Endodermal cell (in vitro differentiated cells): Measurements from ENCODE around the gene LAPTM5. TPM values are rescaled to one million over a fixed set of nuclear protein-coding genes. Genes with fewer than 3 reads are reported as not detected.

ENCODE experiments used
- DNase-seq: peaks from one replicate; pipeline ENCODE4 v3.0.0-alpha.2; 2017
- H3K27ac ChIP-seq: 2 replicates; pipeline ENCODE4 v1.5.1; 2013; ENCODE audit warnings: mild to moderate bottlenecking, low read depth, low read length, moderate library complexity
- H3K27me3 ChIP-seq: 2 replicates; pipeline ENCODE4 v1.6.1; 2013; ENCODE audit warnings: mild to moderate bottlenecking, low read length, moderate library complexity; ENCODE audit not compliant: insufficient read depth, control insufficient read depth, poor library complexity, severe bottlenecking
- H3K36me3 ChIP-seq: 2 replicates; pipeline ENCODE4 v1.7.0; 2013; ENCODE audit warnings: mild to moderate bottlenecking, low read length, moderate library complexity; ENCODE audit not compliant: control insufficient read depth, insufficient read depth
- H3K4me1 ChIP-seq: one replicate; pipeline ENCODE4 v1.7.0; 2013; ENCODE audit warnings: low read length; ENCODE audit not compliant: control insufficient read depth, insufficient read depth
- H3K4me3 ChIP-seq: 2 replicates; pipeline ENCODE4 v1.5.1; 2013; ENCODE audit warnings: mild to moderate bottlenecking, low read length, moderate library complexity
- H3K9ac ChIP-seq: 2 replicates; pipeline ENCODE4 v1.6.1; 2013; ENCODE audit warnings: mild to moderate bottlenecking, low read length, moderate library complexity; ENCODE audit not compliant: poor library complexity, severe bottlenecking; ENCODE audit errors: extremely low read depth
- H3K9me3 ChIP-seq: 2 replicates; pipeline ENCODE4 v1.6.1; 2013; ENCODE audit warnings: mild to moderate bottlenecking, low read length, moderate library complexity; ENCODE audit not compliant: control insufficient read depth
- H3K27ac Mint-ChIP-seq: 2 replicates; pipeline ENCODE4 v1.8.0; 2020; ENCODE audit warnings: mixed read lengths
- H3K27me3 Mint-ChIP-seq: 2 replicates; pipeline ENCODE4 v1.8.0; 2021; ENCODE audit warnings: mild to moderate bottlenecking, mixed read lengths; ENCODE audit not compliant: insufficient read depth
- H3K36me3 Mint-ChIP-seq: 2 replicates; pipeline ENCODE4 v1.8.0; 2020; ENCODE audit warnings: low read depth, mixed read lengths
- H3K4me1 Mint-ChIP-seq: 2 replicates; pipeline ENCODE4 v1.8.0; 2020; ENCODE audit warnings: mixed read lengths
- H3K4me3 Mint-ChIP-seq: 2 replicates; pipeline ENCODE4 v1.8.0; 2020; ENCODE audit warnings: mild to moderate bottlenecking, moderate library complexity, mixed read lengths
- H3K9me3 Mint-ChIP-seq: 2 replicates; pipeline ENCODE4 v1.8.0; 2020; ENCODE audit warnings: mild to moderate bottlenecking, mixed read lengths
- WGBS, 2 experiments: methylation state at CpG; one replicate each; pipeline versions ENCODE4 v1.1.5 to v1.1.7; 2013; ENCODE audit warnings: missing lambda C conversion rate in 2 of 2, mixed read lengths in 1 of 2; ENCODE audit not compliant: insufficient coverage in 1 of 2, insufficient read length in 1 of 2; 5-methylcytosine and 5-hydroxymethylcytosine counted together
- total RNA-seq, 2 donors: library from RNA; stranded (reverse); fragmentation: NEBNext Ultra II Directional in 1 of 2; extraction: Animal tissue kit (Norgen Biotek cat#: 25700) in 1 of 2; gene quantifications; 2 replicates in 1 of 2; 3 replicates in 1 of 2; pipeline ENCODE4 v1.2.1, GENCODE V29; 2021
- TF ChIP-seq, protein P1 (sequence below): fragments of 200-600 bp; sonication (generic); conservative IDR thresholded peaks from 2 replicates; pipeline ENCODE4 v1.5.0; 2021; ENCODE audit warnings: antibody characterized with exemption, mild to moderate bottlenecking

Gene LAPTM5
- total RNA-seq, 2 donors from 2014 or later: not detected

DNA sequence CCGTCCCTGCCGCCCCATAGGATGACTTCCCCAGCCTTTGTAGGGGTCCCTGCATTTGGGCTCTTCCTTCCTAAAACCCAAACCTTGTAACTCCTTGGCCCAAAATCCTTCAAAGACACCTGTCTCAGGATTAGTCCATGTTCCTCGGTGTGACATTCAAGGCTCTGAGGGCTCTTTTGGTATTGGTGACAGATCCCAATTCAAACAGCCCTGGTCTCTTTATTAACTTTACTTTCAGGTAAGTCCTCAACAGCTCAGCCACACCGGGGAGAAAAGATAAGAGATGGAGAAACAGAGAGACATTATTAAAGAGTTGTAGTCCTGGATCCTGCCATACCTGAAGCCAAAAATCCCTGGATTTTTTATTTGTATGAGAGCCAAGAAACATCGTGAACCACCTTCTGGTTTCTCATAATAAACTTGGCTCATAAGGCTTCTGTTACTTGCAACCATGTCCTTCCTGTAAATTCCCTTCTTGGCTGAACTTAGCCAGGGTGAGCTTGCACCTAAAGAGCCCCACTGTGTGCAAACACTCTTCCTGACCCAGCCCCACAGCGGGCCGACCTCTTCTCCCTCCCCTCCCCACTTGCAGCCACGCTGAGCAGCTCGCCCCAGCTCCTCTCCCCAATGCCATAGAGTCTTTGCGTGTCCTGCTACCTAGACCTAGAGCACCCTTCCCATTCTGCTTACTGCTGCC, 26.3 kb downstream of the LAPTM5 start:
- Histone ChIP-seq H3K4me1 (no peaks in the 10 kb centered on the region), H3K36me3 (no peaks in the 10 kb centered on the region), H3K27ac (no peak overlapping the region), H3K9me3 (no peaks in the 10 kb centered on the region), H3K9ac (no peak overlapping the region), H3K27me3 (no peaks in the 10 kb centered on the region), H3K4me3 (no peak overlapping the region)
- no peak overlapping the region for H3K4me3 Mint-ChIP-seq
- H3K27me3 Mint-ChIP-seq: no peaks in the 10 kb centered on the region
- H3K4me1 Mint-ChIP-seq: peaks cover 19% of the 10 kb centered on the region
- DNase-seq: no peak
- TF ChIP-seq, protein P1, sequence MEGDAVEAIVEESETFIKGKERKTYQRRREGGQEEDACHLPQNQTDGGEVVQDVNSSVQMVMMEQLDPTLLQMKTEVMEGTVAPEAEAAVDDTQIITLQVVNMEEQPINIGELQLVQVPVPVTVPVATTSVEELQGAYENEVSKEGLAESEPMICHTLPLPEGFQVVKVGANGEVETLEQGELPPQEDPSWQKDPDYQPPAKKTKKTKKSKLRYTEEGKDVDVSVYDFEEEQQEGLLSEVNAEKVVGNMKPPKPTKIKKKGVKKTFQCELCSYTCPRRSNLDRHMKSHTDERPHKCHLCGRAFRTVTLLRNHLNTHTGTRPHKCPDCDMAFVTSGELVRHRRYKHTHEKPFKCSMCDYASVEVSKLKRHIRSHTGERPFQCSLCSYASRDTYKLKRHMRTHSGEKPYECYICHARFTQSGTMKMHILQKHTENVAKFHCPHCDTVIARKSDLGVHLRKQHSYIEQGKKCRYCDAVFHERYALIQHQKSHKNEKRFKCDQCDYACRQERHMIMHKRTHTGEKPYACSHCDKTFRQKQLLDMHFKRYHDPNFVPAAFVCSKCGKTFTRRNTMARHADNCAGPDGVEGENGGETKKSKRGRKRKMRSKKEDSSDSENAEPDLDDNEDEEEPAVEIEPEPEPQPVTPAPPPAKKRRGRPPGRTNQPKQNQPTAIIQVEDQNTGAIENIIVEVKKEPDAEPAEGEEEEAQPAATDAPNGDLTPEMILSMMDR: no peak
- WGBS, 2 experiments: 85 to 92% methylated on average over 3 to 10 of the region's 10 CpGs
- H3K9me3 Mint-ChIP-seq: no peaks in the 10 kb centered on the region
- no peak overlapping the region for H3K27ac Mint-ChIP-seq
- H3K36me3 Mint-ChIP-seq: no peaks in the 10 kb centered on the region

DNA sequence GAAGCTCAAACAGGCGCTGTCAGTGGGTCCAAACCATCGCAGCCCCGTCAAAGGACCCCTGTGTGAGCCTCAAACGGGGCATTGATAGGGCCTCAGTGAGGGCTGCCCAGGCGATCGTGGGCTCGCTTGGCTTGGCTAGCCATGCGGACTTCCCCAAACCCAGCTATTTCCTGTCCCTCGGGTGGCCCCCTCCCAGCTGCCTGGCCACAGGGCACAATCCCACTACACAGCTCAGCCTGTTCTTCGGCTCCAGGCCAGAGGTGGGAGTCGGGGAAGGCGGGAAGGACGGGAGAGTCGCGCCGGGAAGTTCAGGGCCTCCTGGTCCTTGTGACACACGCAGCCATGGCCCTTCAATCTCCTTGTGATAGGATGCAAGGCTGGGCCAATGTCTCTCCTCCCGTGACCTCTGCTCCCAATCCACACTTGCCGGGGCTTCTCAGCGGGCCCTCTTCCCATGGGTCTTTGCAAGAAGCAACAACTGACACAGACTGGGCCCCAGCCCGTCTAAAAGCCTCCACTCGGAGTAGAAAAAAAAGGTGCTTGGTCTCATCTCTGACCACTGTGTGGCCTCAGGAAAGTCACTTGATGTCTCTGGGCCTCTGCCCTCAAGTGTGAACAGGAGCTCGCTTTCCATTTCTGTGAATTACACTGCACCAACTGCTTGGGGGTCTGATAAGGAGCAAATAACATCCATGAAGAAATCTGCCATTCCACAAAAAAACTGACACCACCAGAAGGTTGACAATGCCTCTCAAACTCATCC, 27.0 kb downstream of the LAPTM5 start:
- no peak overlapping the region for H3K27ac ChIP-seq
- TF ChIP-seq, protein P1: no peak
- H3K4me1 ChIP-seq: no peaks in the 10 kb centered on the region
- Mint-ChIP-seq H3K9me3 (no peaks in the 10 kb centered on the region), H3K4me1 (peaks cover 19% of the 10 kb centered on the region), H3K36me3 (no peaks in the 10 kb centered on the region), H3K27me3 (no peaks in the 10 kb centered on the region), H3K27ac (no peak overlapping the region), H3K4me3 (no peak overlapping the region)
- H3K9ac ChIP-seq: no peak overlapping the region
- no peak overlapping the region for H3K4me3 ChIP-seq
- 86 to 88% methylated on average over 17 to 23 of the region's 23 CpGs for WGBS, 2 experiments
- no peaks in the 10 kb centered on the region for H3K36me3 ChIP-seq
- no peaks in the 10 kb centered on the region for H3K27me3 ChIP-seq
- no peak for DNase-seq
- no peaks in the 10 kb centered on the region for H3K9me3 ChIP-seq

DNA sequence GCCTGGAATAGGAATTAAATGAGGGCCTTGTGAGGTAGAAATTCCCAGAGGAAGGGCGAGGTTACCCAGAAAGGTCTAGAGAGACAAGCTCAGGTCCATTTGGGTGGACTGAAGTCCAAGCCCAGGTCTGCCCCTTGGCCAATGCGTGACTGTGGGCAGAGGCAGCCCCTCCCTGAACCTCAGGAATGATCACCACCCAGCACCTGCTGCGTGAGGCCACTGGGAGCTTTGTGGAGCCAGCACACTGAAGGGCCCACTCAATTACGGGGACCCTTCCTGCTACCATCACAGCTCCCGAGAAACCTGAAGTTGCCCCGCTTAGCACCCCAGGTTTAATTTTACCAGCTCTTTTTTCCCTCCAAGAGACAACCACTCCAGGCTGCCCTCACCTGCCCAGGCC, 27.7 kb downstream of the LAPTM5 start:
- no peak overlapping the region for H3K27ac ChIP-seq
- H3K4me3 ChIP-seq: no peak overlapping the region
- H3K27me3 ChIP-seq: no peaks in the 10 kb centered on the region
- H3K36me3 ChIP-seq: no peaks in the 10 kb centered on the region
- H3K9me3 Mint-ChIP-seq: no peaks in the 10 kb centered on the region
- no peak overlapping the region for H3K9ac ChIP-seq
- H3K4me3 Mint-ChIP-seq: no peak overlapping the region
- no peak overlapping the region for H3K27ac Mint-ChIP-seq
- no peaks in the 10 kb centered on the region for H3K27me3 Mint-ChIP-seq
- no peak for DNase-seq
- no peaks in the 10 kb centered on the region for H3K36me3 Mint-ChIP-seq
- H3K4me1 Mint-ChIP-seq: peaks cover 19% of the 10 kb centered on the region
- H3K4me1 ChIP-seq: no peaks in the 10 kb centered on the region
- no peaks in the 10 kb centered on the region for H3K9me3 ChIP-seq
- WGBS, 2 experiments: 94 to 95% methylated on average over 3 to 6 of the region's 6 CpGs
- TF ChIP-seq, protein P1: no peak
